ENCODE data around the gene WBP2NL.

Gene WBP2NL

GRCh38 chr22:41975299-41976069 is 23.1 kb upstream of the WBP2NL start:
- H3K36me3 ChIP-seq (replicated peaks; ENCODE audit: insufficient read depth, low read length), result no peaks in the 10 kb centered on the region
- no peak overlapping the region for H3K4me2 ChIP-seq (ENCODE audit: low read depth, low read length)
- no peaks in the 10 kb centered on the region for H3K9me2 ChIP-seq (replicated peaks; ENCODE audit: insufficient read depth, low read length)
- 0 out of 2 replicates have a peak, but pooled peaks cover 5% of the 10 kb centered on the region for H3F3A ChIP-seq (ENCODE audit: insufficient read depth, low read length)
- H3K27me3 ChIP-seq (replicated peaks; ENCODE audit: insufficient read depth, low read length), result peaks cover 38% of the 10 kb centered on the region
- no peak for TF ChIP-seq CTCF (IDR thresholded peaks at IDR 0.05; ENCODE audit: low read length)
- no peak for TF ChIP-seq EZH2phosphoT487 (IDR thresholded peaks at IDR 0.05; ENCODE audit: low read length)
- TF ChIP-seq EZH2 (optimal IDR thresholded peaks at IDR 0.05; ENCODE audit: low read depth, low read length), result no peak
- H4K20me1 ChIP-seq (ENCODE audit: insufficient read depth, low read length), result no peaks in the 10 kb centered on the region
- 0 out of 2 replicates have a peak, but pooled peaks cover 2% of the 10 kb centered on the region for H3K4me1 ChIP-seq (ENCODE audit: low read length)
- no peak overlapping the region for H3K9ac ChIP-seq (ENCODE audit: low read length)
- no peaks in the 10 kb centered on the region for H3K79me2 ChIP-seq (ENCODE audit: low read length)
- no peak for DNase-seq
- H3K9me3 ChIP-seq (replicated peaks; ENCODE audit: insufficient read depth, low read length), result no peaks in the 10 kb centered on the region
- H2AFZ ChIP-seq (ENCODE audit: low read length), result no peak overlapping the region
- H3K27ac ChIP-seq (ENCODE audit: low read length), result no peak overlapping the region
- H3K4me3 ChIP-seq (ENCODE audit: low read length), result no peak overlapping the region

- 0 out of 2 replicates have a peak, but pooled peaks cover 2% of the 10 kb centered on the region for H3K4me1 ChIP-seq (ENCODE audit: low read length)
- H3K79me2 ChIP-seq (ENCODE audit: low read length), result no peaks in the 10 kb centered on the region
- no peaks in the 10 kb centered on the region for H3K9me3 ChIP-seq (replicated peaks; ENCODE audit: insufficient read depth, low read length)
- no peaks in the 10 kb centered on the region for H3K36me3 ChIP-seq (replicated peaks; ENCODE audit: insufficient read depth, low read length)
- peak overlapping the region; percentile 96 for H3K4me2 ChIP-seq (ENCODE audit: low read depth, low read length)
- H3K4me3 ChIP-seq (ENCODE audit: low read length), result peak overlapping the region; percentile 71
- no peaks in the 10 kb centered on the region for H3K9me2 ChIP-seq (replicated peaks; ENCODE audit: insufficient read depth, low read length)
- DNase-seq, result peak; percentile 45
- H2AFZ ChIP-seq (ENCODE audit: low read length), result peak overlapping the region; percentile 72
- TF ChIP-seq EZH2 (optimal IDR thresholded peaks at IDR 0.05; ENCODE audit: low read depth, low read length), result no peak
- TF ChIP-seq CTCF (IDR thresholded peaks at IDR 0.05; ENCODE audit: low read length), result no peak
- no peak for TF ChIP-seq EZH2phosphoT487 (IDR thresholded peaks at IDR 0.05; ENCODE audit: low read length)
- H3K27ac ChIP-seq (ENCODE audit: low read length), result no peak overlapping the region
- H4K20me1 ChIP-seq (ENCODE audit: insufficient read depth, low read length), result no peaks in the 10 kb centered on the region
- H3F3A ChIP-seq (ENCODE audit: insufficient read depth, low read length), result 0 out of 2 replicates have a peak, but pooled peaks cover 5% of the 10 kb centered on the region
- H3K27me3 ChIP-seq (replicated peaks; ENCODE audit: insufficient read depth, low read length), result peaks cover 34% of the 10 kb centered on the region
- H3K9ac ChIP-seq (ENCODE audit: low read length), result peak overlapping the region; percentile 12; the same call in 1 of the 2 replicates
Observed at GRCh38 chr22:41976070-41976901, 22.3 kb upstream of the WBP2NL start.

- Histone ChIP-seq H3K27ac (ENCODE audit: low read length) (no peak overlapping the region), H3K4me3 (ENCODE audit: low read length) (peak overlapping the region; percentile 59), H3K27me3 (replicated peaks; ENCODE audit: insufficient read depth, low read length) (peaks cover 34% of the 10 kb centered on the region), H3K36me3 (replicated peaks; ENCODE audit: insufficient read depth, low read length) (no peaks in the 10 kb centered on the region), H3K4me1 (ENCODE audit: low read length) (0 out of 2 replicates have a peak, but pooled peaks cover 2% of the 10 kb centered on the region), H3K9me3 (replicated peaks; ENCODE audit: insufficient read depth, low read length) (no peaks in the 10 kb centered on the region), H3K9ac (ENCODE audit: low read length) (no peak overlapping the region), H3K4me2 (ENCODE audit: low read depth, low read length) (peak overlapping the region; percentile 96), H4K20me1 (ENCODE audit: insufficient read depth, low read length) (no peaks in the 10 kb centered on the region), H2AFZ (ENCODE audit: low read length) (peak overlapping the region; percentile 77), H3K79me2 (ENCODE audit: low read length) (no peaks in the 10 kb centered on the region), H3F3A (ENCODE audit: insufficient read depth, low read length) (0 out of 2 replicates have a peak, but pooled peaks cover 5% of the 10 kb centered on the region), H3K9me2 (replicated peaks; ENCODE audit: insufficient read depth, low read length) (no peaks in the 10 kb centered on the region)
- DNase-seq, result no peak
- TF ChIP-seq EZH2 (optimal IDR thresholded peaks at IDR 0.05; ENCODE audit: low read depth, low read length) (no peak), EZH2phosphoT487 (IDR thresholded peaks at IDR 0.05; ENCODE audit: low read length) (no peak), CTCF (IDR thresholded peaks at IDR 0.05; ENCODE audit: low read length) (no peak)
Observed at GRCh38 chr22:41976961-41977566, 21.5 kb upstream of the WBP2NL start.
